WTC11 (cell line): ENCODE results near the gene CAVIN1. TPM values are rescaled to one million over a fixed set of nuclear protein-coding genes. Genes with fewer than 3 reads are reported as not detected.

Experiments
- ATAC-seq: fragments of 200-7000 bp; cut with Tn5 transposase; 2 replicates; pipeline ENCODE4 v1.10.0; 2021; ENCODE audit warnings: mild to moderate bottlenecking, moderate library complexity
- CTCF ChIA-PET: fragments of 300-600 bp; sonication (Branson Sonifier 250); formaldehyde crosslinking; loops from one replicate; lab custom pipeline; 2021; ENCODE audit warnings: antibody characterized with exemption; lab: Charles Lee
- POLR2A ChIA-PET: fragments of 350-600 bp; sonication (Branson Sonifier 250); formaldehyde crosslinking; loops from one replicate; lab custom pipeline; 2021; ENCODE audit warnings: antibody characterized with exemption; lab: Charles Lee
- DNase-seq: peaks from one replicate; pipeline ENCODE4 v3.0.0; 2021; ENCODE audit warnings: low spot score
- H3K27ac Mint-ChIP-seq: 2 replicates; pipeline ENCODE4 v1.8.0; 2021; ENCODE audit warnings: mixed read lengths
- H3K27me3 Mint-ChIP-seq: 2 replicates; pipeline ENCODE4 v1.8.0; 2021; ENCODE audit warnings: low read depth, mild to moderate bottlenecking, moderate library complexity, mixed read lengths
- H3K36me3 Mint-ChIP-seq: 2 replicates; pipeline ENCODE4 v1.8.0; 2021; ENCODE audit warnings: mixed read lengths
- H3K4me1 Mint-ChIP-seq: 2 replicates; pipeline ENCODE4 v1.8.0; 2022; ENCODE audit warnings: mixed read lengths
- H3K4me3 Mint-ChIP-seq: 2 replicates; pipeline ENCODE4 v1.8.0; 2021; ENCODE audit warnings: mild to moderate bottlenecking, moderate library complexity, mixed read lengths
- H3K9me3 Mint-ChIP-seq: 2 replicates; pipeline ENCODE4 v1.8.0; 2021; ENCODE audit warnings: mixed read lengths
- AFF4 ChIP-seq: sonication (generic); formaldehyde crosslinking; IDR thresholded peaks from 2 replicates; pipeline ENCODE4 v1.8.1; 2023; ENCODE audit warnings: mild to moderate bottlenecking, missing genetic modification reagents, borderline replicate concordance
- CBFB ChIP-seq: sonication (generic); formaldehyde crosslinking; IDR thresholded peaks from 2 replicates; pipeline ENCODE4 v1.8.1; 2022; ENCODE audit warnings: mild to moderate bottlenecking, low read depth, missing genetic modification reagents
- EMX1 ChIP-seq: fragments of 250-450 bp; sonication (Bioruptor Pico); IDR thresholded peaks from 2 replicates; pipeline ENCODE4 v1.8.0; 2021; ENCODE audit warnings: mild to moderate bottlenecking
- FOXJ3 ChIP-seq: sonication (generic); formaldehyde crosslinking; IDR thresholded peaks from 2 replicates; pipeline ENCODE4 v1.9.0; 2021; ENCODE audit warnings: missing genetic modification reagents, mild to moderate bottlenecking, borderline replicate concordance
- GRHL2 ChIP-seq: fragments of 250-450 bp; sonication (Bioruptor Pico); IDR thresholded peaks from 2 replicates; pipeline ENCODE4 v1.8.0; 2022; ENCODE audit warnings: mild to moderate bottlenecking, moderate library complexity; ENCODE audit not compliant: insufficient replicate concordance, severe bottlenecking
- JAZF1 ChIP-seq: fragments of 250-450 bp; sonication (Bioruptor Pico); IDR thresholded peaks from 2 replicates; pipeline ENCODE4 v1.9.0; 2021; ENCODE audit warnings: moderate library complexity, mild to moderate bottlenecking, inconsistent platforms
- ZNF219 ChIP-seq: sonication (generic); formaldehyde crosslinking; IDR thresholded peaks from 2 replicates; pipeline ENCODE4 v1.8.0; 2023; ENCODE audit warnings: missing genetic modification reagents, mild to moderate bottlenecking, borderline replicate concordance
- ZNF232 ChIP-seq: sonication (generic); formaldehyde crosslinking; IDR thresholded peaks from 2 replicates; pipeline ENCODE4 v1.8.0; 2022; ENCODE audit warnings: mild to moderate bottlenecking, missing genetic modification reagents
- total RNA-seq: library from RNA; stranded (reverse); gene quantifications from 3 replicates; pipeline ENCODE4 v1.2.3, GENCODE V29; 2021
- TF ChIP-seq, protein P1 (sequence below): sonication (generic); formaldehyde crosslinking; IDR thresholded peaks from 2 replicates; pipeline ENCODE4 v1.8.1; 2023; ENCODE audit warnings: mild to moderate bottlenecking, missing genetic modification reagents, moderate library complexity
- TF ChIP-seq, protein P2 (sequence below): sonication (generic); formaldehyde crosslinking; IDR thresholded peaks from 2 replicates; pipeline ENCODE4 v1.8.0; 2023; ENCODE audit warnings: mild to moderate bottlenecking, missing genetic modification reagents
- TF ChIP-seq, protein P3 (sequence below): sonication (generic); formaldehyde crosslinking; IDR thresholded peaks from 2 replicates; pipeline ENCODE4 v1.8.1; 2023; ENCODE audit warnings: mild to moderate bottlenecking, missing genetic modification reagents
- TF ChIP-seq, protein P4 (sequence below): fragments of 250-450 bp; sonication (Bioruptor Pico); IDR thresholded peaks from 2 replicates; pipeline ENCODE4 v1.9.0; 2021; ENCODE audit warnings: mild to moderate bottlenecking, borderline replicate concordance
- TF ChIP-seq, protein P5 (sequence below): sonication (generic); formaldehyde crosslinking; IDR thresholded peaks from 2 replicates; pipeline ENCODE4 v1.8.1; 2022; ENCODE audit warnings: missing genetic modification reagents, borderline replicate concordance
- TF ChIP-seq, protein P6 (sequence below): fragments of 250-450 bp; sonication (Bioruptor Pico); IDR thresholded peaks from 2 replicates; pipeline ENCODE4 v1.9.0; 2021; ENCODE audit warnings: moderate library complexity, mild to moderate bottlenecking, inconsistent platforms, borderline replicate concordance

Gene CAVIN1
- total RNA-seq, 1 experiment from 2014 or later = 24.6 TPM

DNA sequence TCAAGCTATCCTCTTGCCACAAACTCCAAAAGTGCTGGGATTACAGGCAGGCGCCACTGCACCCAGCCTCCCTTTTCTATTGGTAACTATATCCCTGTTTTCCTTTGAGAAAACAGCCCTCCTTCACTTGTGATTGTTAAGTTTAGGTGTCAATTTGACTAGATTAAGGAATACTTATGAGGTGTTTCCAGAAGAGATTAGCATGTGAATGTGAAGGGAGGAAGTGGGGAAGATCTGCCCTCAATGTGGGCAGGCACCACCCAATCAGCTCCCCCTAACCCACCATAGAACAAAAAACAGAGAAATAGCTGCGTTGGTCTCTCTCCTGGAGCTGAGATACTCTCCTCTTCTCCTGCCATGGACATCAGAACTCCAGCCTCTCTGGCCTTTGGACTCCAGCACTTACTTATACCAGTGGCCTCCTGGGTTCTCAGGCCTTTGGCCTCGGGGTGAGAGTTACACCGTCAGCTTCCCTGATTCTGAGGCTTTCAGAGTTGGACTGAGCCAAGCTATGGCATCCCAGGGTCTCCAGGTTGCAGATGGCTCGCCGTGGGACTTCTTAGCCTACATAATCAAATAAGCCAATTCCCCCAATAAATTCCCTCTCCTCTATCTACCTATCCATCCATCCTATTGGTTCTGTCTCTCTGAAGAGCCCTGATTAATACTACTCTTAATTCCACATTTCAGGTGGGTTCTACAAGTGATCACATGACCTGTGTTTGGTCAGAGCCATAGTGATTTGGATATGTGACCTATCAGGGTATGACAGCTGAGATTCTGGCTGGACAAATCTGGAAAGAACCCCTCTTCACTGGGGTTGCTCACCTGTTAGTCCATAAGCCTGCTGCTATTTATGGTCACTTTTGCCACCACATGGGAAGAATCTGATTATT, 22.9 kb downstream of the CAVIN1 start:
- peak; percentile 73 for ATAC-seq
- no peaks in the 10 kb centered on the region for H3K36me3 Mint-ChIP-seq
- TF ChIP-seq EMX1 (CRISPR knock-in tag) = no peak
- TF ChIP-seq, protein P1, sequence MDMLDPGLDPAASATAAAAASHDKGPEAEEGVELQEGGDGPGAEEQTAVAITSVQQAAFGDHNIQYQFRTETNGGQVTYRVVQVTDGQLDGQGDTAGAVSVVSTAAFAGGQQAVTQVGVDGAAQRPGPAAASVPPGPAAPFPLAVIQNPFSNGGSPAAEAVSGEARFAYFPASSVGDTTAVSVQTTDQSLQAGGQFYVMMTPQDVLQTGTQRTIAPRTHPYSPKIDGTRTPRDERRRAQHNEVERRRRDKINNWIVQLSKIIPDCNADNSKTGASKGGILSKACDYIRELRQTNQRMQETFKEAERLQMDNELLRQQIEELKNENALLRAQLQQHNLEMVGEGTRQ (CRISPR knock-in tag) = peak; percentile 51; the same call in 1 of the 2 replicates
- no peaks in the 10 kb centered on the region for H3K9me3 Mint-ChIP-seq
- ChIA-PET POLR2A (interaction anchor here (1.5 kb wide), 1 partner anchor 12 kb away, joined by 5 read pairs; the partner anchor contains the start of gene STAT3), CTCF (interaction anchor here (0.6 to 2.3 kb wide), 15 partner anchors 12 to 376 kb away, joined by 3 to 14 read pairs (median 4); partner anchors contain the start of genes CAVIN1 and STAT3)
- H3K4me1 Mint-ChIP-seq = peaks cover 43% of the 10 kb centered on the region
- H3K27me3 Mint-ChIP-seq = no peaks in the 10 kb centered on the region; the same call in 1 of the 2 replicates
- H3K4me3 Mint-ChIP-seq = no peak overlapping the region
- DNase-seq = no peak
- H3K27ac Mint-ChIP-seq = peak overlapping the region; percentile 96

DNA sequence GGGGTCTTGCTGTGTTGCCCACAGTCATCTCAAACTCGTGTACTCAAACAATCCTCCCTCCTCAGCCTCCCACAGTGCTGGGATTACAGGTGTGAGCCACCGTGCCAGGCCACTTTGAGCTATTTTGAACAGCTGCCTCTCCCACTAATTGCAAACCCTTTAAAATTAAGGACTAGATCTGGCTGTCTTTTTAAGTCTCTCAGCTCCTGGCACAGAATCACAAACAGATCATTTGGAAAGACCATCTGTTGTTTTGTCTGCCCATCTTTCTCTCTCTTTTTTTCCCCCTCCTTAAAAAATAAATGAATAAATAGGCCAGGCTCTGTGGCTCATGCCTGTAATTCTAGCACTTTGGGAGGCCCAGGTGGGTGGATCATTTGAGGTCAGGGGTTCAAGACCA, 23.9 kb downstream of the CAVIN1 start:
- peaks cover 43% of the 10 kb centered on the region for H3K4me1 Mint-ChIP-seq
- H3K36me3 Mint-ChIP-seq = no peaks in the 10 kb centered on the region
- ChIA-PET POLR2A (interaction anchor here (0.6 to 1.5 kb wide), 3 partner anchors 11 to 78 kb away, joined by 3 to 5 read pairs (median 3); partner anchors contain the start of gene STAT3), CTCF (interaction anchor here (0.9 to 2.3 kb wide), 11 partner anchors 10 to 210 kb away, joined by 3 to 14 read pairs (median 4); partner anchors contain the start of genes CAVIN1 and STAT3)
- ATAC-seq (no peak), DNase-seq (no peak)
- H3K27ac Mint-ChIP-seq = no peak overlapping the region
- H3K9me3 Mint-ChIP-seq = peaks cover 4% of the 10 kb centered on the region
- no peak overlapping the region for H3K4me3 Mint-ChIP-seq
- H3K27me3 Mint-ChIP-seq = no peaks in the 10 kb centered on the region; the same call in 1 of the 2 replicates
- no peak for TF ChIP-seq GRHL2 (CRISPR knock-in tag)
- TF ChIP-seq, protein P2, sequence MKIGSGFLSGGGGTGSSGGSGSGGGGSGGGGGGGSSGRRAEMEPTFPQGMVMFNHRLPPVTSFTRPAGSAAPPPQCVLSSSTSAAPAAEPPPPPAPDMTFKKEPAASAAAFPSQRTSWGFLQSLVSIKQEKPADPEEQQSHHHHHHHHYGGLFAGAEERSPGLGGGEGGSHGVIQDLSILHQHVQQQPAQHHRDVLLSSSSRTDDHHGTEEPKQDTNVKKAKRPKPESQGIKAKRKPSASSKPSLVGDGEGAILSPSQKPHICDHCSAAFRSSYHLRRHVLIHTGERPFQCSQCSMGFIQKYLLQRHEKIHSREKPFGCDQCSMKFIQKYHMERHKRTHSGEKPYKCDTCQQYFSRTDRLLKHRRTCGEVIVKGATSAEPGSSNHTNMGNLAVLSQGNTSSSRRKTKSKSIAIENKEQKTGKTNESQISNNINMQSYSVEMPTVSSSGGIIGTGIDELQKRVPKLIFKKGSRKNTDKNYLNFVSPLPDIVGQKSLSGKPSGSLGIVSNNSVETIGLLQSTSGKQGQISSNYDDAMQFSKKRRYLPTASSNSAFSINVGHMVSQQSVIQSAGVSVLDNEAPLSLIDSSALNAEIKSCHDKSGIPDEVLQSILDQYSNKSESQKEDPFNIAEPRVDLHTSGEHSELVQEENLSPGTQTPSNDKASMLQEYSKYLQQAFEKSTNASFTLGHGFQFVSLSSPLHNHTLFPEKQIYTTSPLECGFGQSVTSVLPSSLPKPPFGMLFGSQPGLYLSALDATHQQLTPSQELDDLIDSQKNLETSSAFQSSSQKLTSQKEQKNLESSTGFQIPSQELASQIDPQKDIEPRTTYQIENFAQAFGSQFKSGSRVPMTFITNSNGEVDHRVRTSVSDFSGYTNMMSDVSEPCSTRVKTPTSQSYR (CRISPR knock-in tag) = no peak
- TF ChIP-seq, protein P3, sequence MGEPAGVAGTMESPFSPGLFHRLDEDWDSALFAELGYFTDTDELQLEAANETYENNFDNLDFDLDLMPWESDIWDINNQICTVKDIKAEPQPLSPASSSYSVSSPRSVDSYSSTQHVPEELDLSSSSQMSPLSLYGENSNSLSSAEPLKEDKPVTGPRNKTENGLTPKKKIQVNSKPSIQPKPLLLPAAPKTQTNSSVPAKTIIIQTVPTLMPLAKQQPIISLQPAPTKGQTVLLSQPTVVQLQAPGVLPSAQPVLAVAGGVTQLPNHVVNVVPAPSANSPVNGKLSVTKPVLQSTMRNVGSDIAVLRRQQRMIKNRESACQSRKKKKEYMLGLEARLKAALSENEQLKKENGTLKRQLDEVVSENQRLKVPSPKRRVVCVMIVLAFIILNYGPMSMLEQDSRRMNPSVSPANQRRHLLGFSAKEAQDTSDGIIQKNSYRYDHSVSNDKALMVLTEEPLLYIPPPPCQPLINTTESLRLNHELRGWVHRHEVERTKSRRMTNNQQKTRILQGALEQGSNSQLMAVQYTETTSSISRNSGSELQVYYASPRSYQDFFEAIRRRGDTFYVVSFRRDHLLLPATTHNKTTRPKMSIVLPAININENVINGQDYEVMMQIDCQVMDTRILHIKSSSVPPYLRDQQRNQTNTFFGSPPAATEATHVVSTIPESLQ (CRISPR knock-in tag) = no peak
- no peak for TF ChIP-seq CBFB (CRISPR knock-in tag)
- TF ChIP-seq AFF4 = no peak
- TF ChIP-seq JAZF1 (CRISPR knock-in tag) = no peak
- no peak for TF ChIP-seq FOXJ3 (CRISPR knock-in tag)
- TF ChIP-seq, protein P4, sequence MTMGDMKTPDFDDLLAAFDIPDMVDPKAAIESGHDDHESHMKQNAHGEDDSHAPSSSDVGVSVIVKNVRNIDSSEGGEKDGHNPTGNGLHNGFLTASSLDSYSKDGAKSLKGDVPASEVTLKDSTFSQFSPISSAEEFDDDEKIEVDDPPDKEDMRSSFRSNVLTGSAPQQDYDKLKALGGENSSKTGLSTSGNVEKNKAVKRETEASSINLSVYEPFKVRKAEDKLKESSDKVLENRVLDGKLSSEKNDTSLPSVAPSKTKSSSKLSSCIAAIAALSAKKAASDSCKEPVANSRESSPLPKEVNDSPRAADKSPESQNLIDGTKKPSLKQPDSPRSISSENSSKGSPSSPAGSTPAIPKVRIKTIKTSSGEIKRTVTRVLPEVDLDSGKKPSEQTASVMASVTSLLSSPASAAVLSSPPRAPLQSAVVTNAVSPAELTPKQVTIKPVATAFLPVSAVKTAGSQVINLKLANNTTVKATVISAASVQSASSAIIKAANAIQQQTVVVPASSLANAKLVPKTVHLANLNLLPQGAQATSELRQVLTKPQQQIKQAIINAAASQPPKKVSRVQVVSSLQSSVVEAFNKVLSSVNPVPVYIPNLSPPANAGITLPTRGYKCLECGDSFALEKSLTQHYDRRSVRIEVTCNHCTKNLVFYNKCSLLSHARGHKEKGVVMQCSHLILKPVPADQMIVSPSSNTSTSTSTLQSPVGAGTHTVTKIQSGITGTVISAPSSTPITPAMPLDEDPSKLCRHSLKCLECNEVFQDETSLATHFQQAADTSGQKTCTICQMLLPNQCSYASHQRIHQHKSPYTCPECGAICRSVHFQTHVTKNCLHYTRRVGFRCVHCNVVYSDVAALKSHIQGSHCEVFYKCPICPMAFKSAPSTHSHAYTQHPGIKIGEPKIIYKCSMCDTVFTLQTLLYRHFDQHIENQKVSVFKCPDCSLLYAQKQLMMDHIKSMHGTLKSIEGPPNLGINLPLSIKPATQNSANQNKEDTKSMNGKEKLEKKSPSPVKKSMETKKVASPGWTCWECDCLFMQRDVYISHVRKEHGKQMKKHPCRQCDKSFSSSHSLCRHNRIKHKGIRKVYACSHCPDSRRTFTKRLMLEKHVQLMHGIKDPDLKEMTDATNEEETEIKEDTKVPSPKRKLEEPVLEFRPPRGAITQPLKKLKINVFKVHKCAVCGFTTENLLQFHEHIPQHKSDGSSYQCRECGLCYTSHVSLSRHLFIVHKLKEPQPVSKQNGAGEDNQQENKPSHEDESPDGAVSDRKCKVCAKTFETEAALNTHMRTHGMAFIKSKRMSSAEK = no peak
- TF ChIP-seq, protein P5, sequence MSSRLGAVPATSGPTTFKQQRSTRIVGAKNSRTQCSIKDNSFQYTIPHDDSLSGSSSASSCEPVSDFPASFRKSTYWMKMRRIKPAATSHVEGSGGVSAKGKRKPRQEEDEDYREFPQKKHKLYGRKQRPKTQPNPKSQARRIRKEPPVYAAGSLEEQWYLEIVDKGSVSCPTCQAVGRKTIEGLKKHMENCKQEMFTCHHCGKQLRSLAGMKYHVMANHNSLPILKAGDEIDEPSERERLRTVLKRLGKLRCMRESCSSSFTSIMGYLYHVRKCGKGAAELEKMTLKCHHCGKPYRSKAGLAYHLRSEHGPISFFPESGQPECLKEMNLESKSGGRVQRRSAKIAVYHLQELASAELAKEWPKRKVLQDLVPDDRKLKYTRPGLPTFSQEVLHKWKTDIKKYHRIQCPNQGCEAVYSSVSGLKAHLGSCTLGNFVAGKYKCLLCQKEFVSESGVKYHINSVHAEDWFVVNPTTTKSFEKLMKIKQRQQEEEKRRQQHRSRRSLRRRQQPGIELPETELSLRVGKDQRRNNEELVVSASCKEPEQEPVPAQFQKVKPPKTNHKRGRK (CRISPR knock-in tag) = no peak
- TF ChIP-seq ZNF219 (CRISPR knock-in tag) = no peak
- TF ChIP-seq ZNF232 (CRISPR knock-in tag) = no peak
- TF ChIP-seq, protein P6, sequence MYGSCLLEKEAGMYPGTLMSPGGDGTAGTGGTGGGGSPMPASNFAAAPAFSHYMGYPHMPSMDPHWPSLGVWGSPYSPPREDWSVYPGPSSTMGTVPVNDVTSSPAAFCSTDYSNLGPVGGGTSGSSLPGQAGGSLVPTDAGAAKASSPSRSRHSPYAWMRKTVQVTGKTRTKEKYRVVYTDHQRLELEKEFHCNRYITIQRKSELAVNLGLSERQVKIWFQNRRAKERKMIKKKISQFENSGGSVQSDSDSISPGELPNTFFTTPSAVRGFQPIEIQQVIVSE (CRISPR knock-in tag) = no peak
